Measurements from ENCODE around the gene GPRASP3.
"Not testable (repeated sequence)": the region's sequence is repeated elsewhere in the genome, so short reads cannot be mapped to it uniquely, and the experiment has no call there.

Gene GPRASP3

GRCh38 chrX:102714994-102715393 lies 5.5 kb upstream of the GPRASP3 start:
- H3K4me3 ChIP-seq (ENCODE audit: low read depth, low read length) = no peak overlapping the region
- H3K36me3 ChIP-seq (ENCODE audit: control insufficient read depth, insufficient read depth, low read length) = peaks cover 5% of the 10 kb centered on the region
- no peaks in the 10 kb centered on the region for H3K4me1 ChIP-seq (ENCODE audit: control insufficient read depth, insufficient read depth, low read length)
- peaks cover 10% of the 10 kb centered on the region for H3K27me3 ChIP-seq (ENCODE audit: control insufficient read depth, insufficient read depth, low read length)
- no peaks in the 10 kb centered on the region for H3K9me3 ChIP-seq (ENCODE audit: control insufficient read depth, insufficient read depth, low read length)
- no peak overlapping the region for H3K9ac ChIP-seq (ENCODE audit: low read depth, low read length)

- Histone ChIP-seq H3K9me3 (ENCODE audit: control insufficient read depth, insufficient read depth, low read length) (no peaks in the 10 kb centered on the region), H3K4me3 (ENCODE audit: low read depth, low read length) (no peak overlapping the region), H3K36me3 (ENCODE audit: control insufficient read depth, insufficient read depth, low read length) (peaks cover 5% of the 10 kb centered on the region), H3K9ac (ENCODE audit: low read depth, low read length) (no peak overlapping the region), H3K4me1 (ENCODE audit: control insufficient read depth, insufficient read depth, low read length) (no peaks in the 10 kb centered on the region), H3K27me3 (ENCODE audit: control insufficient read depth, insufficient read depth, low read length) (peaks cover 5% of the 10 kb centered on the region)
Measured at GRCh38 chrX:102715967-102716366, 4.6 kb upstream of the GPRASP3 start.

- peak overlapping the region; percentile 53 for H3K4me3 ChIP-seq (ENCODE audit: low read depth, low read length)
- not testable (repeated sequence) for H3K9me3 ChIP-seq (ENCODE audit: control insufficient read depth, insufficient read depth, low read length); H3K27me3 ChIP-seq (ENCODE audit: control insufficient read depth, insufficient read depth, low read length); H3K9ac ChIP-seq (ENCODE audit: low read depth, low read length); H3K4me1 ChIP-seq (ENCODE audit: control insufficient read depth, insufficient read depth, low read length); H3K36me3 ChIP-seq (ENCODE audit: control insufficient read depth, insufficient read depth, low read length)
Measured at GRCh38 chrX:102721169-102721506, 595 bp downstream of the GPRASP3 start.

- Histone ChIP-seq H3K27me3 (ENCODE audit: control insufficient read depth, insufficient read depth, low read length) (no peaks in the 10 kb centered on the region), H3K9ac (ENCODE audit: low read depth, low read length) (no peak overlapping the region), H3K36me3 (ENCODE audit: control insufficient read depth, insufficient read depth, low read length) (no peaks in the 10 kb centered on the region), H3K9me3 (ENCODE audit: control insufficient read depth, insufficient read depth, low read length) (no peaks in the 10 kb centered on the region), H3K4me1 (ENCODE audit: control insufficient read depth, insufficient read depth, low read length) (no peaks in the 10 kb centered on the region), H3K4me3 (ENCODE audit: low read depth, low read length) (no peak overlapping the region)
Measured at GRCh38 chrX:102723456-102723855, 2.9 kb downstream of the GPRASP3 start.

- Histone ChIP-seq H3K9me3 (ENCODE audit: control insufficient read depth, insufficient read depth, low read length) (no peaks in the 10 kb centered on the region), H3K36me3 (ENCODE audit: control insufficient read depth, insufficient read depth, low read length) (no peaks in the 10 kb centered on the region), H3K27me3 (ENCODE audit: control insufficient read depth, insufficient read depth, low read length) (no peaks in the 10 kb centered on the region), H3K4me1 (ENCODE audit: control insufficient read depth, insufficient read depth, low read length) (no peaks in the 10 kb centered on the region), H3K4me3 (ENCODE audit: low read depth, low read length) (no peak overlapping the region), H3K9ac (ENCODE audit: low read depth, low read length) (no peak overlapping the region)
Measured at GRCh38 chrX:102727761-102728160, 7.2 kb downstream of the GPRASP3 start.

- Histone ChIP-seq H3K27me3 (ENCODE audit: control insufficient read depth, insufficient read depth, low read length) (no peaks in the 10 kb centered on the region), H3K9ac (ENCODE audit: low read depth, low read length) (no peak overlapping the region), H3K4me1 (ENCODE audit: control insufficient read depth, insufficient read depth, low read length) (no peaks in the 10 kb centered on the region), H3K9me3 (ENCODE audit: control insufficient read depth, insufficient read depth, low read length) (no peaks in the 10 kb centered on the region), H3K36me3 (ENCODE audit: control insufficient read depth, insufficient read depth, low read length) (no peaks in the 10 kb centered on the region), H3K4me3 (ENCODE audit: low read depth, low read length) (no peak overlapping the region)
Measured at GRCh38 chrX:102728646-102729045, 8.1 kb downstream of the GPRASP3 start.

- Histone ChIP-seq H3K4me3 (ENCODE audit: low read depth, low read length) (no peak overlapping the region), H3K4me1 (ENCODE audit: control insufficient read depth, insufficient read depth, low read length) (peaks cover 6% of the 10 kb centered on the region), H3K27me3 (ENCODE audit: control insufficient read depth, insufficient read depth, low read length) (no peaks in the 10 kb centered on the region), H3K9me3 (ENCODE audit: control insufficient read depth, insufficient read depth, low read length) (no peaks in the 10 kb centered on the region), H3K36me3 (ENCODE audit: control insufficient read depth, insufficient read depth, low read length) (no peaks in the 10 kb centered on the region), H3K9ac (ENCODE audit: low read depth, low read length) (no peak overlapping the region)
Measured at GRCh38 chrX:102739657-102740056, 19.1 kb downstream of the GPRASP3 start.

- Histone ChIP-seq H3K9me3 (ENCODE audit: control insufficient read depth, insufficient read depth, low read length) (peaks cover 2% of the 10 kb centered on the region), H3K27me3 (ENCODE audit: control insufficient read depth, insufficient read depth, low read length) (no peaks in the 10 kb centered on the region), H3K4me1 (ENCODE audit: control insufficient read depth, insufficient read depth, low read length) (peaks cover 8% of the 10 kb centered on the region), H3K36me3 (ENCODE audit: control insufficient read depth, insufficient read depth, low read length) (no peaks in the 10 kb centered on the region), H3K9ac (ENCODE audit: low read depth, low read length) (no peak overlapping the region), H3K4me3 (ENCODE audit: low read depth, low read length) (no peak overlapping the region)
Measured at GRCh38 chrX:102744307-102744706, 23.8 kb downstream of the GPRASP3 start.

GRCh38 chrX:102745513-102745856 lies 24.9 kb downstream of the GPRASP3 start:
- Histone ChIP-seq H3K4me3 (ENCODE audit: low read depth, low read length) (peak overlapping the region; percentile 68), H3K36me3 (ENCODE audit: control insufficient read depth, insufficient read depth, low read length) (no peaks in the 10 kb centered on the region), H3K9me3 (ENCODE audit: control insufficient read depth, insufficient read depth, low read length) (peaks cover 2% of the 10 kb centered on the region), H3K27me3 (ENCODE audit: control insufficient read depth, insufficient read depth, low read length) (no peaks in the 10 kb centered on the region), H3K9ac (ENCODE audit: low read depth, low read length) (no peak overlapping the region), H3K4me1 (ENCODE audit: control insufficient read depth, insufficient read depth, low read length) (peaks cover 8% of the 10 kb centered on the region)

- Histone ChIP-seq H3K27me3 (ENCODE audit: control insufficient read depth, insufficient read depth, low read length) (no peaks in the 10 kb centered on the region), H3K36me3 (ENCODE audit: control insufficient read depth, insufficient read depth, low read length) (no peaks in the 10 kb centered on the region), H3K9ac (ENCODE audit: low read depth, low read length) (peak overlapping the region; percentile 60), H3K4me1 (ENCODE audit: control insufficient read depth, insufficient read depth, low read length) (peaks cover 8% of the 10 kb centered on the region), H3K9me3 (ENCODE audit: control insufficient read depth, insufficient read depth, low read length) (peaks cover 2% of the 10 kb centered on the region), H3K4me3 (ENCODE audit: low read depth, low read length) (peak overlapping the region; percentile 68)
Measured at GRCh38 chrX:102745857-102746584, 25.5 kb downstream of the GPRASP3 start.

- Histone ChIP-seq H3K9me3 (ENCODE audit: control insufficient read depth, insufficient read depth, low read length) (no peaks in the 10 kb centered on the region), H3K4me3 (ENCODE audit: low read depth, low read length) (no peak overlapping the region), H3K9ac (ENCODE audit: low read depth, low read length) (no peak overlapping the region), H3K4me1 (ENCODE audit: control insufficient read depth, insufficient read depth, low read length) (peaks cover 3% of the 10 kb centered on the region), H3K36me3 (ENCODE audit: control insufficient read depth, insufficient read depth, low read length) (no peaks in the 10 kb centered on the region), H3K27me3 (ENCODE audit: control insufficient read depth, insufficient read depth, low read length) (no peaks in the 10 kb centered on the region)
Measured at GRCh38 chrX:102765217-102765616, 44.7 kb downstream of the GPRASP3 start.

- no peaks in the 10 kb centered on the region for H3K36me3 ChIP-seq (ENCODE audit: control insufficient read depth, insufficient read depth, low read length)
- no peak overlapping the region for H3K4me3 ChIP-seq (ENCODE audit: low read depth, low read length)
- H3K27me3 ChIP-seq (ENCODE audit: control insufficient read depth, insufficient read depth, low read length) = no peaks in the 10 kb centered on the region
Measured at GRCh38 chrX:102765809-102766208, 45.3 kb downstream of the GPRASP3 start.

More at GRCh38 chrX:102765809-102766208, 45.3 kb downstream of the GPRASP3 start:
- H3K9me3 ChIP-seq (ENCODE audit: control insufficient read depth, insufficient read depth, low read length) = no peaks in the 10 kb centered on the region
- H3K9ac ChIP-seq (ENCODE audit: low read depth, low read length) = no peak overlapping the region
- peaks cover 3% of the 10 kb centered on the region for H3K4me1 ChIP-seq (ENCODE audit: control insufficient read depth, insufficient read depth, low read length)
